ENCODE results near the gene FGF22. TPM values are rescaled to one million over a fixed set of nuclear protein-coding genes. Genes with fewer than 3 reads are reported as not detected.
"Not testable (repeated sequence)": the region's sequence is repeated elsewhere in the genome, so short reads cannot be mapped to it uniquely, and the experiment has no call there.

Gene FGF22
- total RNA-seq, 1 donor from 2014 or later, result 0.62 TPM

- DNase-seq, result no peak
Observed at GRCh38 chr19:607301-608154, 32.2 kb upstream of the FGF22 start.

- DNase-seq, result no peak
Observed at GRCh38 chr19:608155-609003, 31.3 kb upstream of the FGF22 start.

GRCh38 chr19:609004-609346 lies 30.7 kb upstream of the FGF22 start:
- peak; percentile 51 for DNase-seq

GRCh38 chr19:610071-610800 lies 29.4 kb upstream of the FGF22 start:
- DNase-seq, result no peak

- DNase-seq, result no peak
Observed at GRCh38 chr19:610801-611480, 28.7 kb upstream of the FGF22 start.

- DNase-seq, result no peak
Observed at GRCh38 chr19:611481-611868, 28.2 kb upstream of the FGF22 start.

GRCh38 chr19:612941-613340 lies 26.7 kb upstream of the FGF22 start:
- no peak for DNase-seq

- DNase-seq, result no peak
Observed at GRCh38 chr19:613732-614567, 25.7 kb upstream of the FGF22 start.

- no peak for DNase-seq
Observed at GRCh38 chr19:615619-616018, 24.1 kb upstream of the FGF22 start.

- no peak for DNase-seq
Observed at GRCh38 chr19:616062-616700, 23.5 kb upstream of the FGF22 start.

- no peak for DNase-seq
Observed at GRCh38 chr19:616747-617526, 22.7 kb upstream of the FGF22 start.

- DNase-seq, result no peak
Observed at GRCh38 chr19:617551-618246, 22.0 kb upstream of the FGF22 start.

- DNase-seq, result no peak
Observed at GRCh38 chr19:618247-618619, 21.4 kb upstream of the FGF22 start.

- no peak for DNase-seq
Observed at GRCh38 chr19:618674-619285, 20.9 kb upstream of the FGF22 start.

GRCh38 chr19:619286-620002 lies 20.2 kb upstream of the FGF22 start:
- no peak for DNase-seq

- DNase-seq, result no peak
Observed at GRCh38 chr19:620166-620862, 19.4 kb upstream of the FGF22 start.

- not testable (repeated sequence) for DNase-seq
Observed at GRCh38 chr19:621191-621590, 18.5 kb upstream of the FGF22 start.

GRCh38 chr19:621819-622218 lies 17.9 kb upstream of the FGF22 start:
- DNase-seq, result no peak

All from occipital lobe (tissue), 2 donors.